ENCODE results near the gene PLA2G6.
A peak's percentile ranks its signal among the peaks of the same experiment; 100 is the strongest.
"Not testable (repeated sequence)": the region's sequence is repeated elsewhere in the genome, so short reads cannot be mapped to it uniquely, and the experiment has no call there.

Gene PLA2G6

GRCh38 chr22:38126928-38127668 is 54.5 kb downstream of the PLA2G6 start:
- DNase-seq: peak; percentile 94

- no peak for DNase-seq
Observed at GRCh38 chr22:38125751-38126201, 55.9 kb downstream of the PLA2G6 start.

- no peak for DNase-seq
Observed at GRCh38 chr22:38125038-38125610, 56.5 kb downstream of the PLA2G6 start.

GRCh38 chr22:38124236-38124974 is 57.2 kb downstream of the PLA2G6 start:
- no peak for DNase-seq

GRCh38 chr22:38122616-38123015 is 59.0 kb downstream of the PLA2G6 start:
- DNase-seq: no peak

- DNase-seq: no peak
Observed at GRCh38 chr22:38120359-38121110, 61.1 kb downstream of the PLA2G6 start.

GRCh38 chr22:38118747-38119146 is 62.9 kb downstream of the PLA2G6 start:
- DNase-seq: not testable (repeated sequence)

GRCh38 chr22:38118182-38118581 is 63.4 kb downstream of the PLA2G6 start:
- no peak for DNase-seq

GRCh38 chr22:38117556-38117955 is 64.1 kb downstream of the PLA2G6 start:
- DNase-seq: not testable (repeated sequence)

- no peak for DNase-seq
Observed at GRCh38 chr22:38115423-38116205, 66.0 kb downstream of the PLA2G6 start.

GRCh38 chr22:38114484-38115398 is 66.9 kb downstream of the PLA2G6 start:
- DNase-seq: peak; percentile 74

- no peak for DNase-seq
Observed at GRCh38 chr22:38112381-38112780, 69.2 kb downstream of the PLA2G6 start.

GRCh38 chr22:38111925-38112355 is 69.7 kb downstream of the PLA2G6 start:
- no peak for DNase-seq

- DNase-seq: no peak
Observed at GRCh38 chr22:38110863-38111852, 70.5 kb downstream of the PLA2G6 start.

GRCh38 chr22:38110008-38110862 is 71.4 kb downstream of the PLA2G6 start, which contains the start of gene BAIAP2L2:
Gene BAIAP2L2, minus strand, starts transcription at chr22:38110684. Its CDS starts 159 bp downstream, at chr22:38110525.
- no peak for DNase-seq

GRCh38 chr22:38109371-38110001 is 72.1 kb downstream of the PLA2G6 start:
- DNase-seq: no peak

GRCh38 chr22:38108561-38109319 is 72.9 kb downstream of the PLA2G6 start:
- DNase-seq: no peak
